GM18507 (cell line): ENCODE measurements around the gene DCXR.
"Not testable (repeated sequence)": the region's sequence is repeated elsewhere in the genome, so short reads cannot be mapped to it uniquely, and the experiment has no call there.

Experiments used
- DNase-seq: peaks from one replicate; pipeline ENCODE4 v3.0.0; 2011; ENCODE audit warnings: low read depth; ENCODE audit not compliant: insufficient read length; ENCODE audit errors: extremely low spot score
- FAIRE-seq: peaks from 2 replicates; lab custom pipeline; 2011; peaks lifted over from hg19 to GRCh38; lab: Jason Lieb, UNC

DCXR gene

DNA sequence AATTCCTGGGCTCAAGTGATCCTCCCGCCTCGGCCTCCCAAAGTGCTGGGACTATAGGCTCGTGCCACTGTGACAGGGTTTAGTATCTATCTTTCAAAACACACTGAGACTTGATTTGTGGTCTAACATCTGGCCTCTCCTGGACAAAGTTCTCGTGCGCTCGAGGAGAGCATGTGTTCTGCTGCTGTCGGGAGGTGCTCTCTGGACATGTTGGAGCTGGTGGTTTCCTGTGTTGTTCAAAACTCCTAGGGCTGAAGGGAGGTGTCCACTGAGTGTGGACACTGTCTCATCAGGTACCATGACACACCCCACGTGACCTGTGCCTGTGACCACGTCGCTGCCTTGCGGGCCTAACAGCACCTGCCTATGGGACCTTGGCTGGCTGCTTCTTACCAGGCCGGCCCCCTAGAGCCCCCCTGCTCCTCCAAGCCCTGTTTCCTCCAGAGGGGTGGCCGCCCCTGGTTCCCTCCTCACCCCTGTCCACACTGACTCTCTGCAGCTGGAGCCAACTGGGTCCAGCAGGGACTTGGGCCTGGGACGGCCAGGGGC is 8.5 kb upstream of the DCXR start:
- DNase-seq = no peak
- no peak for FAIRE-seq

DNA sequence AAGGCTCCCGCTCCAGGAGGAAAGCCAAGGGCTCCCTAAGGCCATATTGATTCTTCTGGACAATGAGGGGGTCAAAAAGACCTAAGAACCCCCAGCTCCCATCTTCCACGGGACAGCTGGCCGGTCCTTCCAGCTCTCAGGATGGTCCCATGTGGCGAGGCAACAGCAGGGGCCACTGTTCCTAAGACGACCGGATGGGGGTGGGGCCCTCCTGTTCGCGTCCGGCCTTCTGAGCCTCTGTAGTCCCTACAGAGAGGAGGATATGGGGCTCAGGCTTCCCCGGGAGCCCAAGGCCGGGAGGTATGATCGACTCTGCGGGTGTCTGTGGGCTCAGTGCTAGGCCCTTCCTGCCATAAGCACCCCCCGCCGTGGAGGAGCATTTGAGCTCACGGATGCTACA is 6.0 kb upstream of the DCXR start:
- FAIRE-seq (no peak), DNase-seq (no peak)

DNA sequence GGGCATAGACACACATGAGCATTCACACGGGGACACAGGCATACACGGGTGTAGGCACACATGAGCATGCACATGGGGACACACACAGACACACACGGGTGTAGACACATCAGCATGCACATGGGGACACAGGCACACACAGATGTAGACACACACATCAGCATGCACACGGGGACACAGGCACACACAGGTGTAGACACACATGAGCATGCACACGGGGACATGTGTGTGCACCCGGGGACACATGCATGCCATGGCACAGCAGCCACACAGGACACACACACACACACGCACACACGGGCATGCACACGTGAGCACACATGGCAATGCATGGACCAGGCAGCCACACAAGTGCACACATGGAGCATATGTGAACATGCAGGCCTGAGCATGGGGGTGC is 5.2 kb upstream of the DCXR start:
- no peak for FAIRE-seq
- DNase-seq = no peak

DNA sequence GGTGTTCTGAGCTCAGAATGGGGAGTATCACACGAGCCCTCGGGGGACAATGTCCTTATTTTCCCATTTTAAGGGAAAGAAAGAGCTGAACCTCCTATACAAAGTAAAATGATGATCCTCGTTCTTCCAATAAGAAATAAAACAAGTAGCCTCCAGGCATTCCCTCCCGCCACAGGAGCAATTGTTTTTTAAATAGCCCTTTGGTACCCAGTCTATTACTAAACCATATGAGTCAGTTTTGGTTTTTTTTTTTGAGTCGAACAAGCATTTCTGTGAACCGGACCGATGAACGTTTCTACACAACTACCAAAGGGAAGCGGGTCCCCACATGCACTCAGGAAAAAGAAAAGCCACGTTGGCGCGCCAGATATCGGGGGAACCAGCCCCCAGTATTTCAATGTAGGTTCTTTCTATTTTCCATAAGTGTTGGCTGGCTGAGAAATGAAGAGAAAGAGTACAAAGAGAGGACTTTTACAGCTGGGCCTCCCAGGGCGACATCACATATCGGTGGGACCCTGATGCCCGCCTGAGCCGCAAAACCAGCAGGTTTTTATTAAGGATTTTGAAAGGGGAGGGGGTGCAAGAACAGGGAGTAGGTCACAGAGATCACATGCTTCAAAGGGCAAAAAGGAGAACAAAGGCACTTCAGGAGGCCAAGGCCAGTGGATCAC is 3.8 kb upstream of the DCXR start:
- no peak for FAIRE-seq
- no peak for DNase-seq

DNA sequence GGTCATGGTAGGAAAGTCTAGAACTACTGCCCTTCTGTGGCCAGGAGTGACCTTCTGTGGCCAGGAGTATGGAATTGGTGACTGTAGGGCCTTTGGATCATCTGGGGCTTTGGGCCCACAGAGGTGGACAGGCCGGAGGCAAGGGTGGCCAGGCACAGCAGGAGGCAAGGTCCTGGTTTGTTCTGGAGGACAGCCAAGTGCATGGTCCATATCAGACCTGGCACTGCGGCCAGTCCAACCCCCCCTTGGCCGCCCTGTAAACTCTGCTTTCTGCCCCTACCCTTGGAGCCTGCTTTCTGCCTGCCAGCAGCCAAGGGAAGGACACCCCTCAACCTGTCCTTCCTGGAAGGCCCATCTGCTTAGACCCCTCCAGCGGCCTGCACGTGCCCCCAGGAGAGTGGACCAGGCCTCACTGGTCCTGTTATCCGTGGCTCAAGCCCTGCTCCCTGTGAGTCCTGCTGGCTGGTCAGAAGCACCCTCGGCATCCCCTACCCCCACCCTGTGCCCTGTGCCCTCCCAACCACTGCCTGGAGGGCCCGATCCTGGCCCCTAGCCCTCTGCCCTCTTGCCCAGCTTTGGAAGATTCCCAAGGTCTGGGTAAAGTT is 2.3 kb upstream of the DCXR start:
- FAIRE-seq (no peak), DNase-seq (no peak)

DNA sequence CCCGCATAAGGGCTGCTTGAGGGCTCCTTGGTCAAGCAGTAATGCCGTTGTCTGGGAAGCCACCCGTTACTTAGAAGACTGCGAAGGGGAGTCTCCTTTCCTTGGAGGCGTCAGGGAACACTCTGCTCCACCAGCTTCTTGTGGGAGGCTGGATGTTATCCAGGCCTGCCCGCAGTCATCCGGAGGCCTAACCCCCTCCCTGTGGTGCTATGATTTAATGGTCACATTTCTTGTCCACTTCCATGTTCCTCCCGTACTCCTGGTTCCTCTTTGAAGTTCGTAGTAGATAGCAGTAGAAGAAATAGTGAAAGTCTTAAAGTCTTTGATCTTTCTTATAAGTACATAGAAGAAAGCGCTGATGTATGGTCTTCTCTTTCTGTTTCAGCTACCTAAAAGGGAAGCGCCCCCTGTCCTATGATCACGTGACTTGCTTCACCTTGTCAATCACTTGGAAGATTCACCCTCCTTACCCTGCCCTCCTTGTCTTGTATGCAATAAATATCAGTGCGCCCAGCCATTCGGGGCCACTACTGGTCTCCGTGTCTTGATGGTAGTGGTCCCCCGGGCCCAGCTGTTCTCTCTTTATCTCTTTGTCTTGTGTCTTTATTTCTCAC is 1.4 kb upstream of the DCXR start:
- FAIRE-seq, DNase-seq: not testable (repeated sequence)

DNA sequence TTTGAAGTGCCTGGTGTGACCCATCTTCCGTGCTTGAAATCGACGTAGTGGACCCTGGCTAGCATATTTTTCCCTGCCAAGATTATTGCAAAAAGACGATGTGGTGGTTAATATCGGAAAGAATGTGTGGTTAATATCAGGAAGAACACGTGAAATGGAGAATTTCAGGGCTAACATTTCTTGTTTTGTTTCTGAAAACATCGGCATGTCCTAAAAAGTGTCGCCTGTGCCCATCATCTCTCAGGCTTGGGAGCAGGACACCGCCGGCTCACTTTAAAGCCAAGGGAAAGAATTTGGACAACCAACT is 345 bp upstream of the DCXR start:
- FAIRE-seq = no peak
- no peak for DNase-seq

DNA sequence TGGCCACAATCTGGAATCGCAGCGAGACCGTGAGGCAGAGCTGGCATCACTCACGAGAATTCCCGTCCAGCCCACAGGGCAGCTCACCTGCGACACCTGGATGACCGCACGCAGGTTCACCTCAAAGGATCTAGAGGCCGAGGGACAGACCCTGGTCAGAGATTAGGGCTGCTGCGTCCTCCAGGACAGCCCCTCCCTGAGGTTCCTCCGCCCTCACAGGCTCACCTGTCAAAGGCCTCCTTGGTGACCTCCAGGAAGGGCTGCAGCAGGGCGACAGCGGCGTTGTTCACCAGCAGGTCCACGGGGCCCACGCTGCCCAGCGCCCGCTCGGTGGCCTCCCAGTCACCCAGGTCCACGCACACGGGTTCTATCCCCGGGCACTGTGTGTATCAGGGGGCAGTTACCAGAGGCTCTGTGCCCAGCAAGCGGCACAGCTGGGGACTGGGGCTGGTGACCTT is 834 bp downstream of the DCXR start:
- no peak for DNase-seq
- FAIRE-seq = no peak

DNA sequence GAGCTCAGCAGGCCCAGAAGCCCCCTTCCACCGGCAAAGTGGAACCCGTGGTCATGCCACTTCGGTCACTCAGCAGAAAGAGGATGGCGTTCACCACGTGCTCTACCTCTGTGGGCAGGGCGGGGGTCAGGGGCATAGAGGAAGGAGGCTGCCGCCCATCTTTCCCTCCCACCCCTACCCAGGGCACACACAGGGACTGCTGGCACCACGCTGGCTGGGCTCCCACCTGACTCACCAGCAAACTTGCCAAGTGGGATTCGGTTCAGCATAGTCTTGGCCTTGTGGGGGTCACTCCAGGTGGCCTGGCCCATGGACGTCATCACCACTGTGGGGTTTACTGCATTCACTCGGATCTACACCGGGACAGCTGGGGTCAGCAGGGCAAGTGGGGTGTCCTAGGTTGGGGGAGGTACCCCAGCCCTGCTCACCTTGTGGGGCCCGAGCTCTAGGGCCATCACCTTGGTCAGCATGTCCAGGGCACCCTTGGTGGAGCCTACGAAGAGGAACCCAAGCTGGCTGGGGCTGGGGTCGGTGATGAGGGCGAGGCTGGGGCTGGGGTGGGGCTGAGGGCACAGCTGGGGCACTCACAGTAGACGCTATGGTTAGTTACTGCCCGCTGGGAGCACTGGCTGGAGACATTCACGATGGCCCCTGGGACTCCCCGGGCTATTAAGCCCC is 1.4 kb downstream of the DCXR start:
- FAIRE-seq (no peak), DNase-seq (no peak)

DNA sequence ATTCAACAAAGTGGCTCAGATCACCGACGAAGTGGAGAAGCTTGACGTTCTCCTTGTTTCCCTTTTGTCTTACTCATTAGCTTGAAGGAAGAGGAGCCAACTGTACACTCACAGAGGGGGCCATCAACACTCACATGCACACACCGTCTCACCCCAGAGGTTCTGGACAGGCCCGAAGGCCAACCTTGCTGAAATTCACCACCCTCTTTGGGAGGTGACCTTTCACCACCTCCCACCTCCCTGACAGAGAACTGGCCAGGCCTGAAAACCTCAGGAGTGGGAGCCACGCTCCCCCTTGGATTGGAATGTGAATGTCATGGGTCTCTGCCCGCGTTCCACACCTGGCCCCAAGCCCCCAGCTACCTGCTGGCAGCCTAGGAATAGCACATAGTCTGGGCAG is 2.0 kb downstream of the DCXR start:
- no peak for FAIRE-seq
- DNase-seq = no peak

DNA sequence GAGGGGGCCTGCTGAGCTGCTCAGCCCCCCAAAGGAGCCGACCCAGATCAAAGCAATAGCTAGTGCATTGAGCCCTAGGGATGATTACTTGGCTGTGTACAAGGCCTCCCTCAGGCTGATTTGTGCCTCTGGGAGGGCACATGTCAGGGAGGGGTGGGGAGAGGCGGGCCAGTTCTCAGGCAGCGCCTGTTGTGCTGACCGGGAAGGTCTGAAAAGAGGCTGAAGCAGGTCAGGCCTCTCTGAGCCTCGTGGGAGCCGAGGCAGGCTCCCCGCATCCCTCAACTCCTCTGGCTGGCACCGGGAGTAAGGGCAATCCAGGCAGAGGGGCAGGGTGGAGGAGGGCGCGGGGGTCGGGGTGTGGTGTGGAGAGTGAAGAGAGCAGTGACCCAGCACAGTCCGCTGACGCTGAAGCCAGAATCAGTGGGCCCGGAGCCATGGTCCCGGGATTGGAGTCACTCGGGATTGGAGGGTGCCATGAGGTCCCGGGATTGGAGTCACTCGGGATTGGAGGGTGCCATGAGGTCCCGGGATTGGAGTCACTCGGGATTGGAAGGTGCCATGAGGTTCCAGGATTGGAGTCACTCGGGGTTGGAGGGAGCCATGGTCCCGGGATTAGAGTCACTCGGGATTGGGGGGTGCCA is 3.0 kb downstream of the DCXR start:
- DNase-seq (no peak), FAIRE-seq (no peak)

DNA sequence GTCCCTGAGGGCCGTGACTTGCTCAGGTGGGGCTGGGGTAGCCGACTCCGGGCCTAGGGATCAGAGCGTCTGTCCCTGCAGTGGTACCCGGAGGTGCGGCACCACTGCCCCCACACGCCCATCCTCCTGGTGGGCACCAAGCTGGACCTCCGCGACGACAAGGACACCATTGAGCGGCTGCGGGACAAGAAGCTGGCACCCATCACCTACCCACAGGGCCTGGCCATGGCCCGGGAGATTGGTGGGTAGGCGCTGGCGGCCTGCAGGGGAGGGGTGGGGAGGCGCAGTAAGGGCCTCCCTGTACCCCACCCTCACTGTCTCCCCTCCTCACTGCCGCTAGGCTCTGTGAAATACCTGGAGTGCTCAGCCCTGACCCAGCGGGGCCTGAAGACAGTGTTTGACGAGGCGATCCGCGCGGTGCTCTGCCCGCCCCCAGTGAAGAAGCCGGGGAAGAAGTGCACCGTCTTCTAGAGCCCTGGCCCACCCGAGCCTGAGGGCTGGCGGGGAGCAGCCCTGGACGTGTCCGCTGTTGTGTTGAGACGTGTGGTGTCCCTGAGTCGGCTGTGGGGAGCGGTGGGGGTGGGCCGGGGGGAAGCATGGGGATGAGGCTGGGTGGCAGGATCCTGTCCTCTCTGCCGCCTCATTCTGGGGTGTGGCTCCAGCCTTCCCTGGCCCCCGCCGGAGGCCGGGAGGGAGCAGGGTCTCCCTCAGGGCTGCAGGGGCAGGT is 4.0 kb downstream of the DCXR start:
- FAIRE-seq (no peak), DNase-seq (no peak)

DNA sequence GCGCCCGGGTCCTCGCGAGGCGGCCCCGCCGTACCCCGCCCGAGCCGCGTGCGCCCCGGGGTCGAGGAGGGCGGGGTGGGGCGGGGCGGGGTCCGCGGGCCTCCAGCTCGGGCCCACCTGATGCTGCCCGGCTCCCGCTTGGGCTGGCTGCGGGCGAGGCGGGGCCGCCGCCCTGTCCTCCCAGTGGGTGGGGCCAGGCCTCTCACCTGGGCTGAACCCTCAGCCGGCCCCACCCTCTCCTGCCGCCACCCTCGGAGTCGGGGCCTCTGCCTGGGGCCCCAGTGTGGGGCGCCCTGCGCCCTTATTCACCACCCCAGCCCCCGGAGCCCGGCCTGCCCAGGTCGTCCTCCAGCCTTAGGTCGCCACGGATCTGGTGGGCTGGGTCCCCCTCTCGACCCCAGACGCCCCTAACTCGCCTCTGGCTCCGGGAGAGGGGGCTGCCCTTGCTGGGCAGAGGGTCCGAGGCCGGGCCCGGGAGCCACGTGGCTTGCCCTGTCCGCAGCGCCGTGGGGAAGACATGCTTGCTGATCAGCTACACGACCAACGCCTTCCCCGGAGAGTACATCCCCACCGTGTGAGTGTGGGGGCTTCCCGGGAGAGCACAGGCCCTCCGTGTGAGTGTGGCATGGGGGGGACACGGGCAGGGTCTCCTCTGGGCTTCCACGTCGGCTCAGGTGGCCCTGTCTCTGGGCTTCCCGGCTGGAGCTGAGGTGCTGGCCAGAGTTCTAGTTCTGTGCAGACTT is 5.4 kb downstream of the DCXR start:
- DNase-seq = no peak
- no peak for FAIRE-seq

DNA sequence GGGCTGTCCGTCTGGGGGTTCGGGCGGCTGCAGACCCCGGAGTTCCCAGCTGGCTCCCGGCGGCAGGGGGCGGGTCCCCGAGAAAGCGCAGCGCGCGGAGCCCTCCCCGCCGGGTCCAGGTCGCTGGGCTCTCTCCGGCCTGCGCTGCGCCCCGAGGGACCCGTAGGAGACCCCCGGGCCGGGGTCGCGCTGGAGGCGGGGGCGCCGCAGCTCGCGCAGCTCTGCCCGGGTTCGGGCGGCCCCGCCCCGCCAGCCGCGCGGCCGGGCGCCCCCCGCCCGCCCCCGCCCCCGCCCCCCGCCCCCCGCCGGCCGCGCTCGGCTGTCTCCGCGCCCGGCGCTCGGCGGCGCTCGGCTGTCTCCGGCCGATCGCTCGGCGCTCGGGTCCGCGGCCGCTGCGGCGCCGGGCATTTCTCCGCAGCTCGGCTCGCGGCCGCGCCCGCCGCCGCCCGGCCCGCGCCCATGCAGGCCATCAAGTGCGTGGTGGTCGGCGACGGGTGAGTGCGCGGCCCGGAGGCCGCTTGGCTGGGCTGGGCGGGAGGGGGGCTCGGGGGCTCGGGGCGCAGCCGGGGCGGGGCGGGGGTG is 6.1 kb downstream of the DCXR start, which contains the start of gene RAC3:
Gene RAC3 (plus strand): TSS at position 376 of the 582 bp plus-strand sequence. CDS start 84 bp downstream, at position 460.
- FAIRE-seq = no peak
- DNase-seq = no peak

DNA sequence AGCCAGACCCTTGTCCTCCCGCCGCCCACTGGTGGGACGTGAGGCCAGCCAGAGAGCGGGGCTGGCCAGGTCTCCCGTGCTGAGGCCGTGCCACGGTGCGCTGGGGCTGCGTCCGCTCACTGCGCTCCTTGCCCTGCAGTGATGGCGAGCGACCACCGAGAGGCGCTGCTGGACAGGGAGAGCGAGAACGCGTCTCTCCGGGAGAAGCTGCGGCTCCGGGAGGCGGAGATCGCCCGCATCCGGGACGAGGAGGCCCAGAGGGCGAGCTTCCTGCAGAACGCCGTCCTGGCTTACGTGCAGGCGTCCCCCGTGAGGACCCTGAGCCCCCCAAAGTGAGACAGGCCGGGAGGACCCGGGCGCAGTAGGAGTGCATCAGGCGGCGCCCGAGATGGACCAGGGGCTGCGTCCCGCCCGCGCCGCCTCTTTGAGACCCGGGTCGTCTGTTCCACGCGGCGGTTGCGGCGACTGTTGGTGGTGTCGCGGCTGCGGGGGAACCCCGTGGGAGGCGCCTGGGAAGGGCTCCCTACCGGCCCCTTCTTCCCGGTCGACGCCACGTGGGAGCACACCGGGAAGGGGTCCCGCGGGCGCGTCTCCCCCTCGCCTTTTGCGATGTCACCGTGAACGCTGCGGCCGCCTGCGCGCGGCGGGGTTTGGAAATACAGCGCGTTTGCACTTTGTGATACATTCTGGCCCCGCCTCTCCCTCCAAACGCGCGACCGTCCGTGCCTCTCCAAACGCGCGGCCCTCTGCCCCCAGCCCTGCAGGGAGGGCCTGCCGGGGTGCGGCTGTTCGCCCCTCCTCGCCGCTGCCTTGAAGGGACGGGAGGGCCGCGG is 6.8 kb downstream of the DCXR start:
- no peak for DNase-seq
- peak; percentile 78 for FAIRE-seq

DNA sequence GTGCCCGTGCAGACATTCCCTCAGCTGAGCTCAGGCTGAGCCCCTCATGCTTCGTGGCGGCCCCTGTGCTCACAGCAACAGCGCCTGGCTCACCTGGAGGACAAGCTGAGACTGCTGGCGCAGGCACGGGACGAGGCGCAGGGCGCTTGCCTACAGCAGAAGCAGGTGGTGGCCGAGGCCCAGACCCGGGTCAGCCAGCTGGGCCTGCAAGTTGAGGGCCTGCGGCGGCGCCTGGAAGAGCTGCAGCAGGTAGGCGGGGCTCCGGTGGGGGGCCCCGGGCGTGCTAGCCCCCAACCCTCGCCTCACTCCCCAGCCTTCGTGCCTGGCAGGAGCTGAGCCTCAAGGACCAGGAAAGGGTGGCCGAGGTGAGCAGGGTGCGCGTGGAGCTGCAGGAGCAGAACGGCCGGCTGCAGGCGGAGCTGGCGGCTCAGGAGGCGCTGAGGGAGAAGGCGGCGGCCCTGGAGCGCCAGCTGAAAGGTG is 7.5 kb downstream of the DCXR start:
- no peak for DNase-seq
- FAIRE-seq = no peak

DNA sequence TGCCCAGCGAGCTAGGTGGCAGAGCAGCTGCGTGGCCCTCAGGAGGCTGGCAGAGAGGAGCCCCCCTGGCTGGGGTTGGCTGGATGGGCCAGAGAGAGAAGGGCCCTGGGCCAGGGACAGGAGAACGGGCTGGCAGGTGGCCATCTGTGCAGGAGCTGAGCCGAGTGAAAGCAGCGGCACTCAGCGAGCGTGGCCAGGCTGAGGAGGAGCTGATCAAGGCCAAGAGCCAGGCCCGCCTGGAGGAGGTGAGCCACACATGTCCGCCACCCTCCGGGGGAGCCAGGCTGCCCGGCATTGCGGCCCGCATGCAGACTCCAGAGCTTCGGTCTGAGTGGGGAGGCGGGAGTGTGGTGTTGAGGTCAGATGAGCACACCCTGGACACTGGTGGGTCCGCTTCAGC is 8.1 kb downstream of the DCXR start:
- FAIRE-seq = no peak

More for the DNA sequence above, 8.1 kb downstream of the DCXR start:
- no peak for DNase-seq
